ENCODE measurements around the gene KIF13A. TPM values are rescaled to one million over a fixed set of nuclear protein-coding genes. Genes with fewer than 3 reads are reported as not detected.

KIF13A gene
- polyA plus RNA-seq, 4 donors = 24.9 to 34.9 (median 28.7) TPM

GRCh38 chr6:17968876-17969275, 18.6 kb downstream of the KIF13A start:
- no peaks in the 10 kb centered on the region for H3K27me3 ChIP-seq (ENCODE audit: control insufficient read depth in 3 of 3, insufficient read depth in 3 of 3, low read length in 3 of 3)
- FAIRE-seq = no peak
- peaks cover 0 to 4% (median 2%) of the 10 kb centered on the region in 3 donors for H3K4me1 ChIP-seq (ENCODE audit: control insufficient read depth in 3 of 3, insufficient read depth in 2 of 3, low read depth in 1 of 3, low read length in 2 of 3)
- peaks cover 0 to 2% (median 0%) of the 10 kb centered on the region in 3 donors for H3K36me3 ChIP-seq (ENCODE audit: control insufficient read depth in 3 of 3, insufficient read depth in 2 of 3, low read depth in 1 of 3, low read length in 3 of 3)
- no peak overlapping the region for H3K4me3 ChIP-seq (ENCODE audit: low read depth in 1 of 3, low read length in 3 of 3)
- H3K27ac ChIP-seq (ENCODE audit: low read depth in 1 of 3, low read length in 2 of 3) = no peak overlapping the region
- DNase-seq = no peak
- no peaks in the 10 kb centered on the region for H3K9me3 ChIP-seq (ENCODE audit: control insufficient read depth in 2 of 2, insufficient read depth in 1 of 2, low read depth in 1 of 2, low read length in 1 of 2)
- 78 to 80% (median 80%) methylated on average over 2 of the region's 2 CpGs for WGBS, 3 donors

GRCh38 chr6:17967668-17968518, 19.5 kb downstream of the KIF13A start:
- H3K27me3 ChIP-seq (ENCODE audit: control insufficient read depth in 3 of 3, insufficient read depth in 3 of 3, low read length in 3 of 3) = no peaks in the 10 kb centered on the region
- DNase-seq (no peak), FAIRE-seq (no peak)
- H3K9me3 ChIP-seq (ENCODE audit: control insufficient read depth in 2 of 2, insufficient read depth in 1 of 2, low read depth in 1 of 2, low read length in 1 of 2) = no peaks in the 10 kb centered on the region
- H3K4me3 ChIP-seq (ENCODE audit: low read depth in 1 of 3, low read length in 3 of 3) = no peak overlapping the region
- 88 to 90% (median 89%) methylated on average over 4 to 5 of the region's 5 CpGs for WGBS, 3 donors
- peaks cover 0 to 4% (median 0%) of the 10 kb centered on the region in 3 donors for H3K4me1 ChIP-seq (ENCODE audit: control insufficient read depth in 3 of 3, insufficient read depth in 2 of 3, low read depth in 1 of 3, low read length in 2 of 3)
- H3K36me3 ChIP-seq (ENCODE audit: control insufficient read depth in 3 of 3, insufficient read depth in 2 of 3, low read depth in 1 of 3, low read length in 3 of 3) = peaks cover 0 to 4% (median 0%) of the 10 kb centered on the region in 3 donors
- no peak overlapping the region for H3K27ac ChIP-seq (ENCODE audit: low read depth in 1 of 3, low read length in 2 of 3)

- peaks cover 0 to 3% (median 0%) of the 10 kb centered on the region in 3 donors for H3K4me1 ChIP-seq (ENCODE audit: control insufficient read depth in 3 of 3, insufficient read depth in 2 of 3, low read depth in 1 of 3, low read length in 2 of 3)
- WGBS, 3 donors = 85 to 97% (median 89%) methylated on average over 2 of the region's 2 CpGs
- H3K36me3 ChIP-seq (ENCODE audit: control insufficient read depth in 3 of 3, insufficient read depth in 2 of 3, low read depth in 1 of 3, low read length in 3 of 3) = peaks cover 0 to 7% (median 0%) of the 10 kb centered on the region in 3 donors
- no peaks in the 10 kb centered on the region for H3K9me3 ChIP-seq (ENCODE audit: control insufficient read depth in 2 of 2, insufficient read depth in 1 of 2, low read depth in 1 of 2, low read length in 1 of 2)
- H3K27me3 ChIP-seq (ENCODE audit: control insufficient read depth in 3 of 3, insufficient read depth in 3 of 3, low read length in 3 of 3) = no peaks in the 10 kb centered on the region
- no peak overlapping the region for H3K4me3 ChIP-seq (ENCODE audit: low read depth in 1 of 3, low read length in 3 of 3)
- no peak overlapping the region for H3K27ac ChIP-seq (ENCODE audit: low read depth in 1 of 3, low read length in 2 of 3)
- FAIRE-seq = no peak
- DNase-seq = no peak
Observed at GRCh38 chr6:17966451-17966850, 21.0 kb downstream of the KIF13A start.

- Histone ChIP-seq H3K4me3 (ENCODE audit: low read depth in 1 of 3, low read length in 3 of 3) (no peak overlapping the region), H3K36me3 (ENCODE audit: control insufficient read depth in 3 of 3, insufficient read depth in 2 of 3, low read depth in 1 of 3, low read length in 3 of 3) (peaks cover 0 to 7% (median 0%) of the 10 kb centered on the region in 3 donors), H3K4me1 (ENCODE audit: control insufficient read depth in 3 of 3, insufficient read depth in 2 of 3, low read depth in 1 of 3, low read length in 2 of 3) (no peaks in the 10 kb centered on the region), H3K9me3 (ENCODE audit: control insufficient read depth in 2 of 2, insufficient read depth in 1 of 2, low read depth in 1 of 2, low read length in 1 of 2) (no peaks in the 10 kb centered on the region), H3K27me3 (ENCODE audit: control insufficient read depth in 3 of 3, insufficient read depth in 3 of 3, low read length in 3 of 3) (no peaks in the 10 kb centered on the region), H3K27ac (ENCODE audit: low read depth in 1 of 3, low read length in 2 of 3) (peak overlapping the region in 1 of 3 donors; percentile 54)
- DNase-seq = no peak
- no peak for FAIRE-seq
Observed at GRCh38 chr6:17965397-17965796, 22.0 kb downstream of the KIF13A start.

- FAIRE-seq (no peak), DNase-seq (no peak)
- Histone ChIP-seq H3K36me3 (ENCODE audit: control insufficient read depth in 3 of 3, insufficient read depth in 2 of 3, low read depth in 1 of 3, low read length in 3 of 3) (peaks cover 0 to 7% (median 0%) of the 10 kb centered on the region in 3 donors), H3K9me3 (ENCODE audit: control insufficient read depth in 2 of 2, insufficient read depth in 1 of 2, low read depth in 1 of 2, low read length in 1 of 2) (no peaks in the 10 kb centered on the region), H3K27me3 (ENCODE audit: control insufficient read depth in 3 of 3, insufficient read depth in 3 of 3, low read length in 3 of 3) (no peaks in the 10 kb centered on the region), H3K27ac (ENCODE audit: low read depth in 1 of 3, low read length in 2 of 3) (peak overlapping the region in 1 of 3 donors; percentile 14), H3K4me3 (ENCODE audit: low read depth in 1 of 3, low read length in 3 of 3) (no peak overlapping the region), H3K4me1 (ENCODE audit: control insufficient read depth in 3 of 3, insufficient read depth in 2 of 3, low read depth in 1 of 3, low read length in 2 of 3) (no peaks in the 10 kb centered on the region)
- WGBS, 3 donors = 90 to 91% (median 91%) methylated on average over 8 of the region's 8 CpGs
Observed at GRCh38 chr6:17964633-17965032, 22.8 kb downstream of the KIF13A start.

GRCh38 chr6:17962436-17963031, 24.9 kb downstream of the KIF13A start:
- H3K36me3 ChIP-seq (ENCODE audit: control insufficient read depth in 3 of 3, insufficient read depth in 2 of 3, low read depth in 1 of 3, low read length in 3 of 3) = peaks cover 0 to 7% (median 0%) of the 10 kb centered on the region in 3 donors
- DNase-seq (peak in 1 of 2 donors; percentile 10), FAIRE-seq (no peak)
- no peak overlapping the region for H3K4me3 ChIP-seq (ENCODE audit: low read depth in 1 of 3, low read length in 3 of 3)
- H3K9me3 ChIP-seq (ENCODE audit: control insufficient read depth in 2 of 2, insufficient read depth in 1 of 2, low read depth in 1 of 2, low read length in 1 of 2) = no peaks in the 10 kb centered on the region
- no peaks in the 10 kb centered on the region for H3K27me3 ChIP-seq (ENCODE audit: control insufficient read depth in 3 of 3, insufficient read depth in 3 of 3, low read length in 3 of 3)
- no peaks in the 10 kb centered on the region for H3K4me1 ChIP-seq (ENCODE audit: control insufficient read depth in 3 of 3, insufficient read depth in 2 of 3, low read depth in 1 of 3, low read length in 2 of 3)
- peak overlapping the region in 1 of 3 donors; percentile 8 for H3K27ac ChIP-seq (ENCODE audit: low read depth in 1 of 3, low read length in 2 of 3)
- 41 to 69% (median 51%) methylated on average over 6 of the region's 6 CpGs for WGBS, 3 donors

GRCh38 chr6:17959302-17959701, 28.1 kb downstream of the KIF13A start:
- FAIRE-seq (no peak), DNase-seq (no peak)
- Histone ChIP-seq H3K27me3 (ENCODE audit: control insufficient read depth in 3 of 3, insufficient read depth in 3 of 3, low read length in 3 of 3) (no peaks in the 10 kb centered on the region), H3K4me3 (ENCODE audit: low read depth in 1 of 3, low read length in 3 of 3) (no peak overlapping the region), H3K27ac (ENCODE audit: low read depth in 1 of 3, low read length in 2 of 3) (no peak overlapping the region), H3K9me3 (ENCODE audit: control insufficient read depth in 2 of 2, insufficient read depth in 1 of 2, low read depth in 1 of 2, low read length in 1 of 2) (no peaks in the 10 kb centered on the region), H3K36me3 (ENCODE audit: control insufficient read depth in 3 of 3, insufficient read depth in 2 of 3, low read depth in 1 of 3, low read length in 3 of 3) (peaks cover 0 to 5% (median 0%) of the 10 kb centered on the region in 3 donors), H3K4me1 (ENCODE audit: control insufficient read depth in 3 of 3, insufficient read depth in 2 of 3, low read depth in 1 of 3, low read length in 2 of 3) (no peaks in the 10 kb centered on the region)
- WGBS, 3 donors = 82 to 90% (median 86%) methylated on average over 1 of the region's 1 CpG

GRCh38 chr6:17957904-17958620, 29.4 kb downstream of the KIF13A start:
- WGBS, 3 donors = 72 to 82% (median 82%) methylated on average over 4 of the region's 4 CpGs
- no peaks in the 10 kb centered on the region for H3K9me3 ChIP-seq (ENCODE audit: control insufficient read depth in 2 of 2, insufficient read depth in 1 of 2, low read depth in 1 of 2, low read length in 1 of 2)
- FAIRE-seq = no peak

More at GRCh38 chr6:17957904-17958620, 29.4 kb downstream of the KIF13A start:
- H3K27ac ChIP-seq (ENCODE audit: low read depth in 1 of 3, low read length in 2 of 3) = no peak overlapping the region
- H3K36me3 ChIP-seq (ENCODE audit: control insufficient read depth in 3 of 3, insufficient read depth in 2 of 3, low read depth in 1 of 3, low read length in 3 of 3) = peaks cover 0 to 5% (median 0%) of the 10 kb centered on the region in 3 donors
- no peaks in the 10 kb centered on the region for H3K4me1 ChIP-seq (ENCODE audit: control insufficient read depth in 3 of 3, insufficient read depth in 2 of 3, low read depth in 1 of 3, low read length in 2 of 3)
- no peaks in the 10 kb centered on the region for H3K27me3 ChIP-seq (ENCODE audit: control insufficient read depth in 3 of 3, insufficient read depth in 3 of 3, low read length in 3 of 3)
- no peak overlapping the region for H3K4me3 ChIP-seq (ENCODE audit: low read depth in 1 of 3, low read length in 3 of 3)
- no peak for DNase-seq

All from small intestine (tissue), 7 donors.